GM23338 (cell line): Measurements from ENCODE around the gene NAA16. TPM values are rescaled to one million over a fixed set of nuclear protein-coding genes. Genes with fewer than 3 reads are reported as not detected.

Experiments
- ATAC-seq: fragments of 200-7000 bp; cut with Tn5 transposase; 3 replicates; pipeline ENCODE4 v1.9.1; 2020
- DNase-seq: peaks from one replicate; pipeline ENCODE4 v3.0.0-alpha.2; 2015; ENCODE audit warnings: low spot score
- H2AFZ ChIP-seq: fragments of 200-600 bp; sonication (generic); 2 replicates; pipeline ENCODE4 v1.8.0; 2016; ENCODE audit warnings: antibody characterized with exemption, mild to moderate bottlenecking, moderate library complexity
- H3F3A ChIP-seq: fragments of 200-600 bp; sonication (generic); replicated peaks from 2 replicates; pipeline ENCODE4 v1.8.0; 2017; ENCODE audit warnings: antibody characterized with exemption, mixed run types, low read depth
- H3K27ac ChIP-seq: fragments of 200-600 bp; sonication (generic); 2 replicates; pipeline ENCODE4 v1.6.1; 2016; ENCODE audit warnings: low read depth
- H3K27me3 ChIP-seq: fragments of 200-600 bp; sonication (generic); 2 replicates; pipeline ENCODE4 v1.8.0; 2016; ENCODE audit warnings: mild to moderate bottlenecking, mixed run types, moderate library complexity; ENCODE audit not compliant: insufficient read depth
- H3K36me3 ChIP-seq: fragments of 200-600 bp; sonication (generic); 2 replicates; pipeline ENCODE4 v1.8.0; 2016; ENCODE audit warnings: mild to moderate bottlenecking; ENCODE audit not compliant: insufficient read depth
- H3K4me1 ChIP-seq: fragments of 200-600 bp; sonication (generic); 2 replicates; pipeline ENCODE4 v1.8.0; 2016; ENCODE audit warnings: mild to moderate bottlenecking, moderate library complexity; ENCODE audit not compliant: insufficient read depth
- H3K4me2 ChIP-seq: fragments of 200-600 bp; sonication (generic); 2 replicates; pipeline ENCODE4 v1.7.1; 2017; ENCODE audit warnings: mixed run types
- H3K4me3 ChIP-seq: fragments of 200-600 bp; sonication (generic); 2 replicates; pipeline ENCODE4 v1.6.1; 2016; ENCODE audit warnings: mixed run types
- H3K79me2 ChIP-seq: fragments of 200-600 bp; sonication (generic); replicated peaks from 2 replicates; pipeline ENCODE4 v1.8.0; 2017; ENCODE audit warnings: mild to moderate bottlenecking; ENCODE audit not compliant: insufficient read depth
- H3K9me2 ChIP-seq: fragments of 200-600 bp; sonication (generic); 2 replicates; pipeline ENCODE4 v1.8.0; 2017; ENCODE audit not compliant: insufficient read depth
- H4K20me1 ChIP-seq: fragments of 200-600 bp; sonication (generic); replicated peaks from 2 replicates; pipeline ENCODE4 v1.8.0; 2017; ENCODE audit warnings: mild to moderate bottlenecking; ENCODE audit not compliant: insufficient read depth
- H3K27ac Mint-ChIP-seq: 2 replicates; pipeline ENCODE4 v1.8.0; 2020; ENCODE audit warnings: inconsistent platforms, mild to moderate bottlenecking, moderate library complexity, mixed read lengths
- H3K27me3 Mint-ChIP-seq: 3 replicates; pipeline ENCODE4 v1.8.0; 2022; ENCODE audit warnings: low read depth, mild to moderate bottlenecking, moderate library complexity, mixed read lengths, inconsistent platforms; ENCODE audit not compliant: insufficient read depth, poor library complexity
- H3K36me3 Mint-ChIP-seq: 3 replicates; pipeline ENCODE4 v1.8.0; 2021; ENCODE audit warnings: low read depth, mild to moderate bottlenecking, inconsistent platforms, moderate library complexity, mixed read lengths
- H3K4me1 Mint-ChIP-seq: 3 replicates; pipeline ENCODE4 v1.8.0; 2020; ENCODE audit warnings: mild to moderate bottlenecking, inconsistent platforms, mixed read lengths
- H3K4me3 Mint-ChIP-seq: 3 replicates; pipeline ENCODE4 v1.8.0; 2021; ENCODE audit warnings: moderate library complexity, mild to moderate bottlenecking, inconsistent platforms, mixed read lengths
- H3K9me3 Mint-ChIP-seq: 3 replicates; pipeline ENCODE4 v1.8.0; 2020; ENCODE audit warnings: moderate library complexity, mild to moderate bottlenecking, inconsistent platforms, mixed read lengths
- CREB1 ChIP-seq: fragments of 250-450 bp; sonication (Bioruptor Pico); IDR thresholded peaks from 2 replicates; pipeline ENCODE4 v1.5.0; 2020; ENCODE audit warnings: low read depth, mild to moderate bottlenecking, moderate library complexity
- EZH2 ChIP-seq: fragments of 200-600 bp; sonication (generic); IDR thresholded peaks from one replicate; pipeline ENCODE4 v1.8.0; 2017; ENCODE audit warnings: antibody characterized with exemption, mild to moderate bottlenecking, low read depth; ENCODE audit not compliant: unreplicated experiment
- EZH2phosphoT487 ChIP-seq: fragments of 200-600 bp; sonication (generic); IDR thresholded peaks from one replicate; pipeline ENCODE4 v1.8.1; 2018; ENCODE audit warnings: antibody characterized with exemption; ENCODE audit not compliant: unreplicated experiment
- JUNB ChIP-seq: IDR thresholded peaks from one replicate; pipeline ENCODE4 v1.6.1; 2016; ENCODE audit warnings: antibody characterized with exemption; ENCODE audit not compliant: unreplicated experiment
- NANOG ChIP-seq: IDR thresholded peaks from 2 replicates; pipeline ENCODE4 v1.6.1; 2016; ENCODE audit warnings: antibody characterized with exemption, borderline replicate concordance
- POLR2AphosphoS5 ChIP-seq: IDR thresholded peaks from 2 replicates; pipeline ENCODE4 v1.6.1; 2016; ENCODE audit warnings: antibody characterized with exemption, low read depth
- REST ChIP-seq: IDR thresholded peaks from one replicate; pipeline ENCODE4 v1.6.1; 2018; ENCODE audit warnings: antibody characterized with exemption; ENCODE audit not compliant: unreplicated experiment
- STAT1 ChIP-seq: IDR thresholded peaks from one replicate; pipeline ENCODE4 v1.6.1; 2016; ENCODE audit warnings: antibody characterized with exemption; ENCODE audit not compliant: unreplicated experiment
- ZNF114 ChIP-seq: fragments of 250-450 bp; sonication (Bioruptor Pico); IDR thresholded peaks from 2 replicates; pipeline ENCODE4 v1.5.0; 2020; ENCODE audit warnings: mild to moderate bottlenecking, moderate library complexity
- ZNF331 ChIP-seq: fragments of 250-450 bp; sonication (Bioruptor Pico); IDR thresholded peaks from 2 replicates; pipeline ENCODE4 v1.5.0; 2020; ENCODE audit warnings: low read depth, mild to moderate bottlenecking, moderate library complexity
- ZNF462 ChIP-seq: fragments of 250-450 bp; sonication (Bioruptor Pico); IDR thresholded peaks from 2 replicates; pipeline ENCODE4 v1.5.0; 2020; ENCODE audit warnings: mild to moderate bottlenecking, moderate library complexity
- polyA plus RNA-seq: library from polyadenylated mRNA; unstranded; fragments of >200 nt; fragmentation: Nextera tagmentation; extraction: Ambion mirVana; gene quantifications from 2 replicates; pipeline ENCODE4 v1.2.1, GENCODE V29; 2016
- total RNA-seq: library from RNA; depleted of rRNA; stranded (reverse); fragments of >200 nt; shearing (Covaris generic); gene quantifications from 2 replicates; pipeline ENCODE4 v1.2.3, GENCODE V29; 2014
- TF ChIP-seq, protein P1 (sequence below): IDR thresholded peaks from 2 replicates; pipeline ENCODE4 v1.6.1; 2016; ENCODE audit warnings: antibody characterized with exemption
- TF ChIP-seq, protein P2 (sequence below), 2 experiments: fragments of 200-600 bp in 1 of 2; sonication (generic) in 1 of 2; conservative IDR thresholded peaks; 2 replicates each; pipeline versions ENCODE4 v1.5.1 to v1.6.1; 2016 to 2017; ENCODE audit warnings: antibody characterized with exemption in 2 of 2, low read depth in 2 of 2, mild to moderate bottlenecking in 2 of 2, moderate library complexity in 1 of 2

NAA16 gene
- total and polyA plus RNA-seq, 2 experiments from 2014 or later, result 42.3 to 51.7 TPM

DNA sequence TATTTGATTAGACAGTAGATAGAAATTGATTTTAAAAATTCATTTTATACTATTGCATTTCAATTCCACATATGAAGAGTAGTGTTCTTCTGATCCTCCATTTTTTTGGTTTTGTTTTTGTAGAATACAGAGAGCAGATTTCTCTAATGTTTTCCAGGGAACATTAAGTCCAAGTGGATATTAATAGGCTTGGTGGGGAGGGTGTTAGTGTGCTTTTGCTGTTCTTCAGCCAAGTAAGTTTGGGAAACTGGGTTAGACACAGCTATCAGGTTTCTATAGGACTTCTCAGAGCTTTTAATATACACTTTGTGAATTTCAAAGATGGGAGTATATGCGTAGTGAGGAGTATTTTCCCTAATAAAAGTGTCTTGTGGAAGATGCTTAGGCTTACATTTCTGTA is 21.8 kb downstream of the NAA16 start:
- Histone ChIP-seq H3F3A (no peaks in the 10 kb centered on the region), H3K36me3 (peaks cover 6% of the 10 kb centered on the region; the same call in 1 of the 2 replicates)

More for the DNA sequence above, 21.8 kb downstream of the NAA16 start:
- ATAC-seq (no peak), DNase-seq (no peak)
- H3K4me2 ChIP-seq, result no peak overlapping the region
- Mint-ChIP-seq H3K36me3 (peaks cover 40% of the 10 kb centered on the region; the same call in 2 of the 3 replicates), H3K4me3 (no peak overlapping the region), H3K4me1 (no peaks in the 10 kb centered on the region), H3K27me3 (no peaks in the 10 kb centered on the region), H3K9me3 (no peaks in the 10 kb centered on the region), H3K27ac (no peak overlapping the region)
- peaks cover 48% of the 10 kb centered on the region for H3K79me2 ChIP-seq
- H3K27me3 ChIP-seq, result no peaks in the 10 kb centered on the region
- no peak overlapping the region for H2AFZ ChIP-seq
- H4K20me1 ChIP-seq, result 0 out of 2 replicates have a peak, but pooled peaks cover 4% of the 10 kb centered on the region
- H3K4me3 ChIP-seq, result no peak overlapping the region
- H3K4me1 ChIP-seq, result no peaks in the 10 kb centered on the region
- TF ChIP-seq ZNF462 (CRISPR knock-in tag) (no peak), NANOG (no peak), EZH2phosphoT487 (no peak), CREB1 (CRISPR knock-in tag) (no peak), JUNB (no peak), STAT1 (no peak), ZNF331 (CRISPR knock-in tag) (no peak), REST (no peak), EZH2 (no peak), POLR2AphosphoS5 (no peak), ZNF114 (no peak)
- TF ChIP-seq, protein P1, sequence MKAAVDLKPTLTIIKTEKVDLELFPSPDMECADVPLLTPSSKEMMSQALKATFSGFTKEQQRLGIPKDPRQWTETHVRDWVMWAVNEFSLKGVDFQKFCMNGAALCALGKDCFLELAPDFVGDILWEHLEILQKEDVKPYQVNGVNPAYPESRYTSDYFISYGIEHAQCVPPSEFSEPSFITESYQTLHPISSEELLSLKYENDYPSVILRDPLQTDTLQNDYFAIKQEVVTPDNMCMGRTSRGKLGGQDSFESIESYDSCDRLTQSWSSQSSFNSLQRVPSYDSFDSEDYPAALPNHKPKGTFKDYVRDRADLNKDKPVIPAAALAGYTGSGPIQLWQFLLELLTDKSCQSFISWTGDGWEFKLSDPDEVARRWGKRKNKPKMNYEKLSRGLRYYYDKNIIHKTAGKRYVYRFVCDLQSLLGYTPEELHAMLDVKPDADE, result no peak
- TF ChIP-seq, protein P2, sequence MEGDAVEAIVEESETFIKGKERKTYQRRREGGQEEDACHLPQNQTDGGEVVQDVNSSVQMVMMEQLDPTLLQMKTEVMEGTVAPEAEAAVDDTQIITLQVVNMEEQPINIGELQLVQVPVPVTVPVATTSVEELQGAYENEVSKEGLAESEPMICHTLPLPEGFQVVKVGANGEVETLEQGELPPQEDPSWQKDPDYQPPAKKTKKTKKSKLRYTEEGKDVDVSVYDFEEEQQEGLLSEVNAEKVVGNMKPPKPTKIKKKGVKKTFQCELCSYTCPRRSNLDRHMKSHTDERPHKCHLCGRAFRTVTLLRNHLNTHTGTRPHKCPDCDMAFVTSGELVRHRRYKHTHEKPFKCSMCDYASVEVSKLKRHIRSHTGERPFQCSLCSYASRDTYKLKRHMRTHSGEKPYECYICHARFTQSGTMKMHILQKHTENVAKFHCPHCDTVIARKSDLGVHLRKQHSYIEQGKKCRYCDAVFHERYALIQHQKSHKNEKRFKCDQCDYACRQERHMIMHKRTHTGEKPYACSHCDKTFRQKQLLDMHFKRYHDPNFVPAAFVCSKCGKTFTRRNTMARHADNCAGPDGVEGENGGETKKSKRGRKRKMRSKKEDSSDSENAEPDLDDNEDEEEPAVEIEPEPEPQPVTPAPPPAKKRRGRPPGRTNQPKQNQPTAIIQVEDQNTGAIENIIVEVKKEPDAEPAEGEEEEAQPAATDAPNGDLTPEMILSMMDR (conservative IDR thresholded peaks at IDR 0.05; ENCODE audit: low read depth in 2 of 2), result no peak
- no peak overlapping the region for H3K27ac ChIP-seq
- no peaks in the 10 kb centered on the region for H3K9me2 ChIP-seq
